Measurements from ENCODE around the gene GABRR2.

Gene GABRR2

DNA sequence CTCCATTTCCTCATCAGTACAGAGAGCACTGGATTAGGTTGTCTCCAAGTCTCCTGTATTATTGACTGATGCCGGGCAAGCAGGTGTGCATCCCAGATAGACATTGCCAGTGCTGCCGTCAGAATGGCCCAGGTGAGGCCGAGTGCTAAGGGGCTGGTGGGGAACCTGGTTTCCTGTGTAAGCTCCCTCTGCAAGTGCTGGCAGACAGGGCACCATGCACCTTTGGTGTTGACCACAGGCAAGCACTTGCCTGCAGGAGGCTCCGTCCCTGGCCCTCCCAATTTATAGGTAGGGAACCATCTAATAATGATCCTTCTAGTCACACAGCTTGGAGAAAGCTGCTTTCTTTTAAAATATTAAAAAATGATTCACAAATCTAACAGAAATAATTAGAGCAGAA lies 98.7 kb downstream of the GABRR2 start:
- in situ Hi-C loops (cut with MboI; ENCODE audit: low sequenced_read_pairs, unreplicated experiment), result no loop called here

DNA sequence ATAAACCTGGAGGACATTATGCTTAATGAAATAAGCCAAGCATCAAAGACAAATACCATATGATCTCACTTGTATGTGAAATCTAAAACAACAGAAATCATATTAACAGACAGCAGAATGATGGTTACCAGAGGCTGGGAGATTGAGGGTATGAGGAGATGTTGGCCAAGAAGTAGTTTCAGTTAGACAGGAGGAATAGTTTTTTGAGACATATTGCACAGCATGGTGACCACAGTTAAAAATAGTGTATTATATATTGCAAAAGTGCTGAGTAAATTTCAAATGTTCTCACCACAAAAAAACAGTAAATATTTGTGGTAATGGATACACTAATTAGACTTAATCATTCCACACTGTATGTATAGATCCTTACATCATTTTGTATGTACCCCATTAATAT lies 99.7 kb downstream of the GABRR2 start:
- no peak for DNase-seq (ENCODE audit: low spot score)
- in situ Hi-C loops (cut with MboI; ENCODE audit: low sequenced_read_pairs, unreplicated experiment), result no loop called here
- TF ChIP-seq, protein P1, sequence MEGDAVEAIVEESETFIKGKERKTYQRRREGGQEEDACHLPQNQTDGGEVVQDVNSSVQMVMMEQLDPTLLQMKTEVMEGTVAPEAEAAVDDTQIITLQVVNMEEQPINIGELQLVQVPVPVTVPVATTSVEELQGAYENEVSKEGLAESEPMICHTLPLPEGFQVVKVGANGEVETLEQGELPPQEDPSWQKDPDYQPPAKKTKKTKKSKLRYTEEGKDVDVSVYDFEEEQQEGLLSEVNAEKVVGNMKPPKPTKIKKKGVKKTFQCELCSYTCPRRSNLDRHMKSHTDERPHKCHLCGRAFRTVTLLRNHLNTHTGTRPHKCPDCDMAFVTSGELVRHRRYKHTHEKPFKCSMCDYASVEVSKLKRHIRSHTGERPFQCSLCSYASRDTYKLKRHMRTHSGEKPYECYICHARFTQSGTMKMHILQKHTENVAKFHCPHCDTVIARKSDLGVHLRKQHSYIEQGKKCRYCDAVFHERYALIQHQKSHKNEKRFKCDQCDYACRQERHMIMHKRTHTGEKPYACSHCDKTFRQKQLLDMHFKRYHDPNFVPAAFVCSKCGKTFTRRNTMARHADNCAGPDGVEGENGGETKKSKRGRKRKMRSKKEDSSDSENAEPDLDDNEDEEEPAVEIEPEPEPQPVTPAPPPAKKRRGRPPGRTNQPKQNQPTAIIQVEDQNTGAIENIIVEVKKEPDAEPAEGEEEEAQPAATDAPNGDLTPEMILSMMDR (IDR thresholded peaks at IDR 0.05; ENCODE audit: borderline replicate concordance, control extremely low read depth, extremely low read depth, insufficient read depth, missing control alignments), result no peak

More for the DNA sequence above, 98.7 kb downstream of the GABRR2 start:
- TF ChIP-seq, protein P1 (IDR thresholded peaks at IDR 0.05; ENCODE audit: borderline replicate concordance, control extremely low read depth, extremely low read depth, insufficient read depth, missing control alignments), result no peak
- DNase-seq (ENCODE audit: low spot score), result no peak

DNA sequence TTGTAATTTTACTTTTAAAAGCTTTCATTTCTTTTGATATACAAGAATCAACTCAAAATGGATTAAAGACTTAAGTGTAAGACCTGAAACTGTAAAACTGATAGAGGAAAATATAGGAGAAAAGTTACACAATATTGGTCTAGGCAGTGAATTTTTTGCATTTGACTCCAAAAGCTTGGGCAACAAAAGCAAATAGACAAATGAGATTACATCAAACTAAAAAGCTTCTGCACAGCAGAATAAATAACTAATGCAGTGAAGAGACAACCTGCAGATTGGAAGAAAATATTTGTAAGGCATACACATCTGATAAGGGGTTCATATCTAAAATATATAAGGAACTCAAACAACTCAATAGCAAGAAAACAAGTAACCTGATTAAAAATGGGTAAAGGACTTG lies 100.9 kb downstream of the GABRR2 start:
- TF ChIP-seq, protein P1 (IDR thresholded peaks at IDR 0.05; ENCODE audit: borderline replicate concordance, control extremely low read depth, extremely low read depth, insufficient read depth, missing control alignments), result no peak
- in situ Hi-C loops (cut with MboI; ENCODE audit: low sequenced_read_pairs, unreplicated experiment), result no loop called here
- no peak for DNase-seq (ENCODE audit: low spot score)

DNA sequence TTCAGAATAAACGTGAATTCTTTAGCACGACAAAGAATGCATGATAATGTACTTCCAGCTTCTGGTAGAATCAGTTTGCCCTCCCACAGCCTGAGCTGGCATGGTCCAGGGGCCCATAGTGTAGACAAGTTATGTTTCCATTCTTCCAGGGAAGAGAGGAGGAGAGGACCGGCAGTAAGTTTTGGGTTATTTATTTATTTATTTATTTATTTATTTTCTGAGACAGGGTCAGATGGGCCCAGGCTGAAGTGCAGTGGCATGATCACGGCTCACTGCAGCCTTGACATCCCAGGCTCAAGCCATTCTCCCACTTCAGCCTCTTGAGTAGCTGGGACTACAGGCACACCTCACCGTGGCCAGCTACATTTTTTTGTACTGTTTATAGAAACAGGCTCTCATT lies 102.6 kb downstream of the GABRR2 start:
- TF ChIP-seq, protein P1 (IDR thresholded peaks at IDR 0.05; ENCODE audit: borderline replicate concordance, control extremely low read depth, extremely low read depth, insufficient read depth, missing control alignments), result no peak
- no peak for DNase-seq (ENCODE audit: low spot score)
- in situ Hi-C loops (cut with MboI; ENCODE audit: low sequenced_read_pairs, unreplicated experiment), result no loop called here

DNA sequence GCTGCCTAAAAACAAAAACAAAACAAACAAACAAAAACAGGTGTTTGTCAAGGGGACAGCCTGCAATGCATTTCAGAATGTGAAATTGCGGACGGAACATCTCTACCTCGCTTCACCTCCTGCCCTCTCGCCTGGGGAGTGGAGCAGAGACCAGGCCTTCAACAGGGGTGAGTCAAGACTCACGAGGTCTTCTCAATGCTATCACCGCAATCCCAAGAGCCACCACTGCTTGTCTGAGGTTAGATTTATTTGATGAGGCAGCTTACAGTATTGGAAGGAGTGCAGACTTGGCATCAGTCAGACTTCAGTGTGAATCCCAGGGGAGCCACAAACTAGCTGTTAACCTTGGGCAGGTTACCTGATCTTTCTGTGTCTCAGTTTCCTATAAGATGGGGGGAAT lies 105.6 kb downstream of the GABRR2 start:
- TF ChIP-seq, protein P1 (IDR thresholded peaks at IDR 0.05; ENCODE audit: borderline replicate concordance, control extremely low read depth, extremely low read depth, insufficient read depth, missing control alignments), result no peak
- in situ Hi-C loops (cut with MboI; ENCODE audit: low sequenced_read_pairs, unreplicated experiment), result no loop called here
- DNase-seq (ENCODE audit: low spot score), result no peak

DNA sequence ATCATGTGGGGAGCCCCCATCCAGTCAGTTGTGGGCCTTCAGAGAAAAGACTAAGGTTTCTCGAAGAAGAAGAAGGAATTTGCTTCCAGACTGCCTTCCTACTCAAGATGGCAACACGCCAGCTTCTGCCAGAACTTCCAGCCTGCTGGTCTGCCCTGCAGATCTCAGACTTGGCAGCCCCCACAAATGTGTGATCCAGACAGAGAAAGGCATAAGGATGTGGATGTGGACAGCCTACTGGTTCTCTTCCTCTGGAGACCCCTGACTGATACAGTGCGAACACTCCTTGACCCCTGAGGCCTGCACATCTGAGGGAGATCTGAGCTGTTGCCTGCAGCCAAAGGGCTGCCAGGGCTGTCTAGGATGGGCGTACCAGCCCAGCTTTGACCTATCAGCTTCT lies 106.5 kb downstream of the GABRR2 start:
- no peak for DNase-seq (ENCODE audit: low spot score)
- in situ Hi-C loops (cut with MboI; ENCODE audit: low sequenced_read_pairs, unreplicated experiment), result no loop called here
- TF ChIP-seq, protein P1 (IDR thresholded peaks at IDR 0.05; ENCODE audit: borderline replicate concordance, control extremely low read depth, extremely low read depth, insufficient read depth, missing control alignments), result no peak

Data from GM13976 (cell line).